Psoas muscle (tissue), 8 donors: ENCODE measurements around the gene EFEMP2. TPM values are rescaled to one million over a fixed set of nuclear protein-coding genes. Genes with fewer than 3 reads are reported as not detected.

ENCODE experiments used
- ATAC-seq, 4 donors: fragments of 200-7000 bp; cut with Tn5 transposase; one replicate each; pipeline ENCODE4 v1.9.1; 2020; ENCODE audit warnings: moderate library complexity in 3 of 4, mild to moderate bottlenecking in 2 of 4
- DNase-seq, 2 donors: peaks; one replicate each; pipeline ENCODE4 v3.0.0-alpha.2; 2020
- H3K27ac ChIP-seq: fragments of 200-600 bp; one replicate; pipeline ENCODE4 v1.8.0; 2022
- H3K27me3 ChIP-seq, 3 donors: fragments of 200-600 bp in 1 of 3; one replicate each; pipeline versions ENCODE4 v1.6.1 to v1.8.0; 2013 to 2022; ENCODE audit warnings: low read length in 2 of 3, mild to moderate bottlenecking in 2 of 3, moderate library complexity in 1 of 3; ENCODE audit not compliant: insufficient read depth in 3 of 3
- H3K36me3 ChIP-seq, 2 donors: fragments of 200-600 bp in 1 of 2; one replicate each; pipeline versions ENCODE4 v1.6.1 to v1.8.0; 2013 to 2022; ENCODE audit warnings: low read depth in 1 of 2, mild to moderate bottlenecking in 1 of 2, moderate library complexity in 1 of 2; ENCODE audit not compliant: insufficient read depth in 1 of 2
- H3K4me1 ChIP-seq: fragments of 200-600 bp; one replicate; pipeline ENCODE4 v1.8.0; 2022
- H3K4me3 ChIP-seq: fragments of 200-600 bp; one replicate; pipeline ENCODE4 v1.8.0; 2022; ENCODE audit warnings: mild to moderate bottlenecking
- H3K9me3 ChIP-seq: fragments of 200-600 bp; one replicate; pipeline ENCODE4 v1.8.0; 2022
- CTCF ChIP-seq: fragments of 200-600 bp; IDR thresholded peaks from one replicate; pipeline ENCODE4 v1.8.0; 2022; ENCODE audit warnings: antibody characterized with exemption
- WGBS, 3 donors: extraction: QIAGEN DNeasy Blood & Tissue Kit; methylation state at CpG; one replicate each; pipeline versions ENCODE4 v1.1.6 to v1.1.7; 2013; 5-methylcytosine and 5-hydroxymethylcytosine counted together
- intact Hi-C, 2 donors: fragments of 100-400 bp; cut with DNase I; formaldehyde crosslinking; loops; one replicate each; pipeline versions ENCODE4 v1.11.0 to v1.14.2; 2022
- polyA plus RNA-seq, 3 donors: library from polyadenylated mRNA; stranded (reverse); fragments of 200-250 nt; gene quantifications; one replicate each; pipeline ENCODE4 v1.2.3, GENCODE V29; 2013
- total RNA-seq, 4 donors: library from RNA; stranded (reverse); fragmentation: NEBNext Ultra II Directional in 2 of 4; extraction: Animal tissue kit (Norgen Biotek cat#: 25700) in 2 of 4; gene quantifications; one replicate each; pipeline versions ENCODE4 v1.2.1 to v1.2.4, GENCODE V29; 2021 to 2023
- donor health status: healthy with polysubstance abuse.
- donor health status: DM: no; HTN: no; CAD: no; lungs with moderate emphysema.
- donor health status: Bipolar disorder and iron deficiency.
- donor health status: healthy.
- donor health status: DM: yes; HTN: yes; CAD: no.
- donor health status: DM: no; HTN: no; CAD: no.
- donor health status: DM: no; HTN: no; CAD: no.
- donor health status: DM: yes; HTN: yes; CAD: no.

The EFEMP2 gene
- total and polyA plus RNA-seq, 7 donors, result 14.8 to 46.6 (median 20.8) TPM

- ATAC-seq, result peak; percentile 3 to 19 (median 6)
- DNase-seq, result peak in 1 of 2 donors; percentile 66
- Histone ChIP-seq H3K27me3 (no peaks in the 10 kb centered on the region), H3K4me1 (peaks cover 12% of the 10 kb centered on the region), H3K36me3 (peaks cover 0 to 37% of the 10 kb centered on the region in 2 donors), H3K4me3 (peak overlapping the region; percentile 75), H3K9me3 (no peaks in the 10 kb centered on the region), H3K27ac (peak overlapping the region; percentile 81)
- 17 to 27% (median 22%) methylated on average over 17 to 26 of the region's 26 CpGs for WGBS, 3 donors
- intact Hi-C loops, result no loop called here
- TF ChIP-seq CTCF, result no peak
Observed at GRCh38 chr11:65871811-65872548, 620 bp downstream of the EFEMP2 start.

GRCh38 chr11:65870706-65871681, 1.6 kb downstream of the EFEMP2 start:
- intact Hi-C loops, result no loop called here
- DNase-seq, result peak; percentile 60 to 67
- H3K9me3 ChIP-seq, result no peaks in the 10 kb centered on the region
- 68 to 72% (median 71%) methylated on average over 24 of the region's 24 CpGs for WGBS, 3 donors
- no peak for TF ChIP-seq CTCF
- H3K27ac ChIP-seq, result peak overlapping the region; percentile 81
- peaks cover 0 to 47% of the 10 kb centered on the region in 2 donors for H3K36me3 ChIP-seq
- peak overlapping the region; percentile 75 for H3K4me3 ChIP-seq
- no peak for ATAC-seq
- H3K27me3 ChIP-seq, result no peaks in the 10 kb centered on the region
- peaks cover 12% of the 10 kb centered on the region for H3K4me1 ChIP-seq

- Histone ChIP-seq H3K27me3 (no peaks in the 10 kb centered on the region), H3K9me3 (no peaks in the 10 kb centered on the region), H3K4me3 (no peak overlapping the region), H3K4me1 (peaks cover 12% of the 10 kb centered on the region), H3K36me3 (peaks cover 0 to 54% of the 10 kb centered on the region in 2 donors), H3K27ac (peak overlapping the region; percentile 81)
- no peak for TF ChIP-seq CTCF
- DNase-seq, result no peak
- intact Hi-C loops, result no loop called here
- no peak for ATAC-seq
- WGBS, 3 donors, result 74 to 78% (median 76%) methylated on average over 11 of the region's 11 CpGs
Observed at GRCh38 chr11:65870307-65870658, 2.3 kb downstream of the EFEMP2 start.

- Histone ChIP-seq H3K4me3 (no peak overlapping the region), H3K27me3 (no peaks in the 10 kb centered on the region), H3K27ac (no peak overlapping the region), H3K4me1 (peaks cover 12% of the 10 kb centered on the region), H3K36me3 (peaks cover 0 to 59% of the 10 kb centered on the region in 2 donors), H3K9me3 (no peaks in the 10 kb centered on the region)
- DNase-seq (no peak), ATAC-seq (no peak)
- intact Hi-C loops, result no loop called here
- 79 to 84% (median 82%) methylated on average over 24 of the region's 24 CpGs for WGBS, 3 donors
- no peak for TF ChIP-seq CTCF
Observed at GRCh38 chr11:65869643-65870306, 2.8 kb downstream of the EFEMP2 start.
